HG03432 (cell line): Measurements from ENCODE around the gene SPOP.

ENCODE experiments used
- ATAC-seq: cut with Tn5 transposase; IDR thresholded peaks from one replicate; pipeline ENCODE4 v1.9.1; 2021; ENCODE audit warnings: mild to moderate bottlenecking, moderate library complexity; ENCODE audit not compliant: unreplicated experiment

Gene SPOP

GRCh38 chr17:49659661-49660382 is 18.1 kb downstream of the SPOP start:
- no peak for ATAC-seq

GRCh38 chr17:49656247-49656646 is 21.6 kb downstream of the SPOP start:
- no peak for ATAC-seq

GRCh38 chr17:49647256-49647585 is 30.7 kb downstream of the SPOP start:
- ATAC-seq = no peak

GRCh38 chr17:49646391-49647255 is 31.3 kb downstream of the SPOP start:
- ATAC-seq = peak; percentile 77

GRCh38 chr17:49646056-49646390 is 31.9 kb downstream of the SPOP start:
- peak; percentile 19 for ATAC-seq

- no peak for ATAC-seq
Observed at GRCh38 chr17:49645654-49646053, 32.2 kb downstream of the SPOP start.

GRCh38 chr17:49640556-49640955 is 37.3 kb downstream of the SPOP start:
- ATAC-seq = no peak

GRCh38 chr17:49638818-49639217 is 39.1 kb downstream of the SPOP start:
- no peak for ATAC-seq

GRCh38 chr17:49637739-49638138 is 40.2 kb downstream of the SPOP start:
- no peak for ATAC-seq

GRCh38 chr17:49637050-49637449 is 40.8 kb downstream of the SPOP start:
- no peak for ATAC-seq

- no peak for ATAC-seq
Observed at GRCh38 chr17:49635121-49635520, 42.8 kb downstream of the SPOP start.

GRCh38 chr17:49634485-49634860 is 43.4 kb downstream of the SPOP start:
- no peak for ATAC-seq

- no peak for ATAC-seq
Observed at GRCh38 chr17:49633762-49634484, 44.0 kb downstream of the SPOP start.

GRCh38 chr17:49633250-49633649 is 44.6 kb downstream of the SPOP start:
- ATAC-seq = no peak

- no peak for ATAC-seq
Observed at GRCh38 chr17:49632201-49632600, 45.7 kb downstream of the SPOP start.

GRCh38 chr17:49631496-49631895 is 46.4 kb downstream of the SPOP start:
- ATAC-seq = no peak

GRCh38 chr17:49630113-49630900 is 47.6 kb downstream of the SPOP start:
- no peak for ATAC-seq

- no peak for ATAC-seq
Observed at GRCh38 chr17:49629447-49629846, 48.5 kb downstream of the SPOP start.

- ATAC-seq = no peak
Observed at GRCh38 chr17:49624896-49625295, 53.0 kb downstream of the SPOP start.

GRCh38 chr17:49621946-49622529 is 55.9 kb downstream of the SPOP start:
- ATAC-seq = no peak

GRCh38 chr17:49621420-49621819 is 56.5 kb downstream of the SPOP start:
- ATAC-seq = no peak
